Trophoblast cell (in vitro differentiated cells and primary cell): Measurements from ENCODE around the gene HTR3B.

Source experiments
- DNase-seq, 2 donors: peaks; one replicate each; pipeline ENCODE4 v3.0.0-alpha.2; 2016
- H2AFZ ChIP-seq: 2 replicates; pipeline ENCODE4 v1.6.1; 2013; ENCODE audit warnings: low read length, moderate library complexity, mild to moderate bottlenecking; ENCODE audit not compliant: insufficient read depth, poor library complexity
- H2AK5ac ChIP-seq: 2 replicates; pipeline ENCODE4 v1.6.1; 2013; ENCODE audit warnings: mild to moderate bottlenecking, low read length
- H2BK120ac ChIP-seq: 2 replicates; pipeline ENCODE4 v1.6.1; 2013; ENCODE audit warnings: low read length, mild to moderate bottlenecking, moderate library complexity; ENCODE audit not compliant: insufficient read depth, poor library complexity
- H2BK12ac ChIP-seq: 2 replicates; pipeline ENCODE4 v1.6.1; 2013; ENCODE audit warnings: mild to moderate bottlenecking, low read length, moderate library complexity
- H2BK5ac ChIP-seq: 2 replicates; pipeline ENCODE4 v1.6.1; 2013; ENCODE audit warnings: low read length, low read depth, moderate library complexity, mild to moderate bottlenecking; ENCODE audit not compliant: poor library complexity
- H3K14ac ChIP-seq: 2 replicates; pipeline ENCODE4 v1.6.1; 2013; ENCODE audit warnings: mild to moderate bottlenecking, low read length
- H3K18ac ChIP-seq: 2 replicates; pipeline ENCODE4 v1.6.1; 2013; ENCODE audit warnings: mild to moderate bottlenecking, low read length
- H3K23ac ChIP-seq: 2 replicates; pipeline ENCODE4 v1.6.1; 2013; ENCODE audit warnings: low read length
- H3K27ac ChIP-seq: 2 replicates; pipeline ENCODE4 v1.5.1; 2013; ENCODE audit warnings: low read depth, mild to moderate bottlenecking, inconsistent platforms, low read length, moderate library complexity
- H3K27me3 ChIP-seq: 2 replicates; pipeline ENCODE4 v1.6.1; 2013; ENCODE audit warnings: inconsistent platforms, mild to moderate bottlenecking, low read length, moderate library complexity; ENCODE audit not compliant: insufficient read depth
- H3K36me3 ChIP-seq, 2 experiments: 1 replicate in 1 of 2; 2 replicates in 1 of 2; pipeline ENCODE4 v1.6.1; 2013; ENCODE audit warnings: low read length in 2 of 2, mild to moderate bottlenecking in 2 of 2, moderate library complexity in 1 of 2; ENCODE audit not compliant: insufficient read depth in 2 of 2, control insufficient read depth in 1 of 2
- H3K4ac ChIP-seq: 2 replicates; pipeline ENCODE4 v1.6.1; 2013; ENCODE audit warnings: low read depth, mild to moderate bottlenecking, low read length, moderate library complexity
- H3K4me1 ChIP-seq, 2 experiments: 1 replicate in 1 of 2; 2 replicates in 1 of 2; pipeline ENCODE4 v1.6.1; 2013; ENCODE audit warnings: low read length in 2 of 2, mild to moderate bottlenecking in 2 of 2, moderate library complexity in 1 of 2; ENCODE audit not compliant: insufficient read depth in 2 of 2, control insufficient read depth in 1 of 2
- H3K4me2 ChIP-seq: 2 replicates; pipeline ENCODE4 v1.6.1; 2013; ENCODE audit warnings: inconsistent platforms, mild to moderate bottlenecking, low read length, moderate library complexity
- H3K4me3 ChIP-seq: 2 replicates; pipeline ENCODE4 v1.5.1; 2013; ENCODE audit warnings: mild to moderate bottlenecking, low read depth, low read length, inconsistent platforms
- H3K79me1 ChIP-seq: one replicate; pipeline ENCODE4 v1.6.1; 2013; ENCODE audit warnings: low read length
- H3K79me2 ChIP-seq: 2 replicates; pipeline ENCODE4 v1.6.1; 2013; ENCODE audit warnings: low read length, mild to moderate bottlenecking; ENCODE audit not compliant: control insufficient read depth, insufficient read depth, poor library complexity
- H3K9ac ChIP-seq: 2 replicates; pipeline ENCODE4 v1.6.1; 2013; ENCODE audit warnings: mild to moderate bottlenecking, low read length
- H3K9me3 ChIP-seq: 2 replicates; pipeline ENCODE4 v1.6.1; 2013; ENCODE audit warnings: low read depth, mild to moderate bottlenecking, control low read depth, inconsistent platforms, low read length; ENCODE audit not compliant: insufficient read depth
- H4K12ac ChIP-seq: 2 replicates; pipeline ENCODE4 v1.6.1; 2013; ENCODE audit warnings: low read depth, mild to moderate bottlenecking, low read length, moderate library complexity
- H4K8ac ChIP-seq: 2 replicates; pipeline ENCODE4 v1.6.1; 2013; ENCODE audit warnings: low read depth, mild to moderate bottlenecking, low read length, moderate library complexity
- H4K91ac ChIP-seq: one replicate; pipeline ENCODE4 v1.6.1; 2013; ENCODE audit warnings: low read depth, mild to moderate bottlenecking, low read length, moderate library complexity
- WGBS: extraction: QIAGEN DNeasy Blood & Tissue Kit; methylation state at CpG from one replicate; pipeline ENCODE4 v1.1.7; 2013; ENCODE audit warnings: missing lambda C conversion rate; ENCODE audit not compliant: insufficient read length, insufficient coverage; ENCODE audit errors: extremely low coverage; 5-methylcytosine and 5-hydroxymethylcytosine counted together

Gene HTR3B

DNA sequence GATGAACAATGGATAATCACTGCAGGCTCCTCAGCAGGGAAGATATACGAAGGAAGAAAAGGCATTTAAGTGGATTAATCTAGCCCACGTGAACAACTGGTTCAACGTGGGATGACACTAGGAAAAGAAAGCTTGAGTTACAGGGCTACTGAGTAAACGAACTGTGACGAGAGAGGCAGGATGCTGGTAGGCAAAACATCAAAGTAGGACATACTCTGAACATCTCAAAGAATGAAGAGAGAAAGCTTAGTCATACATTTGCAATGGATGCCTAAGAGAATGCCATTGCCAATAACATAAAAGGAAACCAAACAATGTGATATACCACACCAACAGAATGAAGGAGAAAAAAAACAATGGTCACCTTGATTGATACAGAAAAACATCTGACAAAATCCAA is 42.2 kb upstream of the HTR3B start:
- no peaks in the 10 kb centered on the region for H3K79me1 ChIP-seq
- no peaks in the 10 kb centered on the region for H3K27me3 ChIP-seq
- H2AK5ac ChIP-seq: no peak overlapping the region
- no peak overlapping the region for H4K12ac ChIP-seq
- H3K4me2 ChIP-seq: no peak overlapping the region
- no peak overlapping the region for H4K8ac ChIP-seq
- no peak overlapping the region for H3K23ac ChIP-seq
- no peak overlapping the region for H3K27ac ChIP-seq
- H3K79me2 ChIP-seq: no peaks in the 10 kb centered on the region
- H3K18ac ChIP-seq: no peak overlapping the region
- H4K91ac ChIP-seq: no peak overlapping the region
- no peak overlapping the region for H2BK120ac ChIP-seq
- H3K36me3 ChIP-seq: no peaks in the 10 kb centered on the region
- H3K9ac ChIP-seq: no peak overlapping the region
- H2BK12ac ChIP-seq: no peak overlapping the region
- H3K4ac ChIP-seq: no peak overlapping the region
- no peak overlapping the region for H2BK5ac ChIP-seq
- WGBS: no CpG with 5 or more reads among the region's 5 CpGs
- DNase-seq: peak; percentile 72 to 81
- H3K14ac ChIP-seq: no peak overlapping the region
- no peak overlapping the region for H2AFZ ChIP-seq
- H3K4me3 ChIP-seq: no peak overlapping the region
- no peaks in the 10 kb centered on the region for H3K9me3 ChIP-seq
- peaks cover 3 to 4% of the 10 kb centered on the region in 2 experiments for H3K4me1 ChIP-seq

DNA sequence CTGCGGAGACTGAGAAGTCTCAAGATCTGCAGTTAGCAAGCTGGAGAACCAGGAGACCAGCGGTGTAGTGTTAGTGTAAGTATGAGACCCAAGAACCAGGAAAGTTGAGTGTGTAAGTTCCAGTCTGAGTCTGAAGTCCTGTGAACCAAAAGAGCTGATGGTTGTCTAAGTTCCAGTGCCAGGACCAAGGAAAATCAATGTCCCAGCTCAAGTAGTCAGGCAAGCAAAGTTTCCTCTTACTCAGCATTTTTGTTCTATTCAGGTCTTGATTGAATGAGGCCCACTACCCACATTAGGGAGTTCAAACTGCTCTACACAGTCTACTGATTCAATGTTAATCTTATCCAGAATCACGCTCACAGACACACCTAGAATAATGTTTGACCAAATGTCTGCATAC is 40.2 kb upstream of the HTR3B start:
- Histone ChIP-seq H3K14ac (no peak overlapping the region), H2BK12ac (no peak overlapping the region), H2AK5ac (no peak overlapping the region), H2AFZ (no peak overlapping the region), H2BK5ac (no peak overlapping the region), H3K18ac (no peak overlapping the region), H4K8ac (no peak overlapping the region), H3K79me2 (no peaks in the 10 kb centered on the region), H3K36me3 (peaks cover 0 to 2% of the 10 kb centered on the region in 2 experiments), H3K27me3 (no peaks in the 10 kb centered on the region), H3K27ac (no peak overlapping the region), H3K4ac (no peak overlapping the region), H3K9me3 (no peaks in the 10 kb centered on the region), H4K91ac (no peak overlapping the region), H3K23ac (no peak overlapping the region), H3K4me2 (no peak overlapping the region), H3K79me1 (no peaks in the 10 kb centered on the region), H3K9ac (no peak overlapping the region), H3K4me3 (no peak overlapping the region), H2BK120ac (no peak overlapping the region), H3K4me1 (peaks cover 3 to 4% of the 10 kb centered on the region in 2 experiments), H4K12ac (no peak overlapping the region)
- no CpG with 5 or more reads among the region's 3 CpGs for WGBS
- DNase-seq: no peak

DNA sequence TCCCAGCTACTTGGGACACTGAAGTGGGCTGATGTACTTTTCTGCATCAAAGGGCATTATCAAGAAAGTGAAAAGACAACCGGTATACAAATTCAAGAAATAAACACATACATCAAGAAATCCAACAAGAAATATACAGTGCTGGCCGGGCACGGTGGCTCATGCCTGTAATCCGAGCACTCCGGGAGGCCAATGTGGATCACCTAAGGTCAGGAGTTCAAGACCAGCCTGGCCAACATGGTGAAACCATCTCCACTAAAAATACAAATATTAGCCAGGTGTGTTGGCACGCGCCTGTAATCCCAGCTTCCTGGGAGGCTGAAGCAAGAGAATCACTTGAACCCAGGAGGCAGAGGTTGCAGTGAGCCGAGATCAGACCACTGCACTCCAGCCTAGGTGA is 38.7 kb upstream of the HTR3B start:
- Histone ChIP-seq H3K36me3 (peaks cover 2 to 3% of the 10 kb centered on the region in 2 experiments), H4K8ac (no peak overlapping the region), H3K79me1 (no peaks in the 10 kb centered on the region), H4K12ac (no peak overlapping the region), H3K79me2 (no peaks in the 10 kb centered on the region), H3K4ac (no peak overlapping the region), H3K9ac (no peak overlapping the region), H3K14ac (no peak overlapping the region), H3K4me2 (no peak overlapping the region), H3K27me3 (no peaks in the 10 kb centered on the region), H2AFZ (no peak overlapping the region), H2AK5ac (no peak overlapping the region), H3K4me1 (peaks cover 2% of the 10 kb centered on the region in 2 experiments), H2BK120ac (no peak overlapping the region), H3K23ac (no peak overlapping the region), H4K91ac (no peak overlapping the region), H2BK12ac (no peak overlapping the region), H2BK5ac (no peak overlapping the region), H3K9me3 (peaks cover 1% of the 10 kb centered on the region), H3K27ac (no peak overlapping the region), H3K4me3 (no peak overlapping the region), H3K18ac (no peak overlapping the region)
- no peak for DNase-seq
- no CpG with 5 or more reads among the region's 8 CpGs for WGBS

DNA sequence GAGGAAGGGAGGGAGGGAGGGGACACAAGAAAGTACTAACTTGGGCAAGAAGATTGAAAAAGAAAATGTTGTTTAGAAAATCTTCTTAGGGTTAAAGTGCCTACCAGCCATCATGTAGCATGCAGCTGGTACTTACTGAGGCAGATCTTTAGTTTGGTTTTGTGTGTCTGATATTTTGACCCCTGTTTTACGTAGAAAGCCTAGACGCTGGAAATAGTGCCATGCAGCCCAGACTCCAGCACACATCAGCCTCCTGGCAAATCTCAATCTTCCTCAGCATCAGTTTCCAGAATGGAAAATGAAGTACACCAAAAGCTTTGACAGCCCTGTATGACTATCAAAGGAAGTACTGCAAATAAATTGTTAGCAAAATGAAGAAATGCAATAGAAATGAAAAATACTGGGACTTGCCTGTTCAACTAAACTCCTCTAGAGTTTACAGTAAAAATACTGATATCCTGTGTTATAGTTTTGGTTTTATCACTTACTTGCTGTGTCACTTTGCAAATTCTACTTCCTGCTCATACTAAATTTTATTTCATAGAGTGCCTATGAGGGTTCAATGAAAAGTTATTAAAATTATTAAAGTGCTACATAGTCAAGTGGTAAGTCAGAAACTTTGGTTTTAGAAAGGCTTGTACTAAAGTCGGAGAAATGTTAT is 36.6 kb upstream of the HTR3B start:
- Histone ChIP-seq H3K9ac (no peak overlapping the region), H3K4me1 (no peaks in the 10 kb centered on the region), H4K8ac (no peak overlapping the region), H3K4ac (no peak overlapping the region), H3K79me1 (no peaks in the 10 kb centered on the region), H3K27me3 (no peaks in the 10 kb centered on the region), H4K12ac (no peak overlapping the region), H3K36me3 (peaks cover 2 to 3% of the 10 kb centered on the region in 2 experiments), H3K79me2 (no peaks in the 10 kb centered on the region), H2AFZ (no peak overlapping the region), H2BK5ac (no peak overlapping the region), H3K4me3 (no peak overlapping the region), H3K27ac (no peak overlapping the region), H3K4me2 (no peak overlapping the region), H3K23ac (no peak overlapping the region), H3K18ac (no peak overlapping the region), H2BK120ac (no peak overlapping the region), H2BK12ac (no peak overlapping the region), H3K9me3 (peaks cover 1% of the 10 kb centered on the region), H4K91ac (no peak overlapping the region), H3K14ac (no peak overlapping the region), H2AK5ac (no peak overlapping the region)
- DNase-seq: no peak
- WGBS: no CpG with 5 or more reads among the region's 3 CpGs
